GM10248 (cell line): ENCODE measurements around the gene TMEM47.

ENCODE experiments used
- CTCF ChIA-PET: fragments of 300-600 bp; sonication (Branson Sonifier 250); formaldehyde crosslinking; extraction: SDS; loops from one replicate; lab custom pipeline; 2021; ENCODE audit warnings: antibody characterized with exemption; lab: Yijun Ruan, JAX
- POLR2A ChIA-PET: fragments of 350-650 bp; sonication (Branson Sonifier 250); formaldehyde crosslinking; extraction: SDS; loops from one replicate; lab custom pipeline; 2020; ENCODE audit warnings: antibody characterized with exemption; lab: Yijun Ruan, JAX
- DNase-seq: peaks from one replicate; pipeline ENCODE4 v3.0.0; 2012; ENCODE audit errors: extremely low spot score
- CTCF ChIP-seq: IDR thresholded peaks from 2 replicates; pipeline ENCODE4 v1.5.1; 2012; ENCODE audit warnings: mild to moderate bottlenecking, low read depth; ENCODE audit errors: extremely low read depth, missing control alignments, control extremely low read depth

The TMEM47 gene

GRCh38 chrX:34598362-34598761 lies 58.7 kb downstream of the TMEM47 start:
- CTCF ChIA-PET: no interaction called here
- POLR2A ChIA-PET: no interaction called here
- no peak for TF ChIP-seq CTCF
- DNase-seq: no peak

- TF ChIP-seq CTCF: no peak
- CTCF ChIA-PET: no interaction called here
These were observed 70.1 kb downstream of the TMEM47 start for GRCh38 chrX:34586936-34587335.

DNA sequence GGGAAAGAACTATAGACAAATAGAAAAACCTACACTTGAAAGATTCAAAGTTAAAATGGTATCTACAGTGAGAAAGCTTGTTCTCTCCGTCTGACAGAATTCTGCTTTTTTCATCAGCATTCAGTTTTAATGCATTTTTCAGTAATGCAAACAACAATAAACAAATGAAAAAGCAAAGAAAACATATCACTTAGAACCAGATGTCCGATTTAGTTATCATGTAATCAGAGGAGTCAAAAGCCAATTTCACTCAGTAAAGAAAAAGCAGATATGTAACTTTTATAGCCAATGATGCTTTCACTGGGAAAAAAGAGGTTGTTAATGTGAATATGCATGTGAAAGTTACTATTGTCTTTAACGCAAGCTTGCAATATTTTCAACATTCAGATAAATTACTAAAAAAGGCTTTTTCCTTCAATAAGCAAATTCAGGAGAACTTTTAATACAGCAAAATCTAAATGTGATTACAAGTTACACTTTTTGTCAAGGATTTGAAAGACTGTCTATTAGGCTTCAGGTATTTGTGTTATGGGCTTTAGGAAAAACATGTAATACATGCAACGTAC lies 70.7 kb downstream of the TMEM47 start:
- POLR2A ChIA-PET: no interaction called here
- DNase-seq: no peak
- no peak for TF ChIP-seq CTCF
- CTCF ChIA-PET: no interaction called here

More at GRCh38 chrX:34586936-34587335, 70.1 kb downstream of the TMEM47 start:
- no peak for DNase-seq
- POLR2A ChIA-PET: no interaction called here

- no peak for DNase-seq
- POLR2A ChIA-PET: no interaction called here
- CTCF ChIA-PET: no interaction called here
- TF ChIP-seq CTCF: no peak
These were observed 71.5 kb downstream of the TMEM47 start for GRCh38 chrX:34585561-34585960.

- TF ChIP-seq CTCF: no peak
- no peak for DNase-seq
- ChIA-PET CTCF (no interaction called here), POLR2A (no interaction called here)
These were observed 72.3 kb downstream of the TMEM47 start for GRCh38 chrX:34584781-34585180.

- POLR2A ChIA-PET: no interaction called here
- CTCF ChIA-PET: no interaction called here
- no peak for DNase-seq
- no peak for TF ChIP-seq CTCF
These were observed 77.0 kb downstream of the TMEM47 start for GRCh38 chrX:34580069-34580468.
